Activated B cell treated with CpG ODN at 0.5 μM for 24 hours (primary cell): Measurements from ENCODE around the gene TFAP2C. TPM values are rescaled to one million over a fixed set of nuclear protein-coding genes. Genes with fewer than 3 reads are reported as not detected.

Experiments
- ATAC-seq: fragments of 200-7000 bp; cut with Tn5 transposase; one replicate; pipeline ENCODE4 v1.10.0; 2021; ENCODE audit warnings: low read depth, mild to moderate bottlenecking, moderate library complexity
- CTCF ChIA-PET: fragments of 350-600 bp; sonication (Branson Sonifier 250); formaldehyde crosslinking; loops from one replicate; lab custom pipeline; 2021; ENCODE audit warnings: antibody characterized with exemption; lab: Charles Lee
- POLR2A ChIA-PET: fragments of 350-600 bp; sonication (Branson Sonifier 250); formaldehyde crosslinking; loops from one replicate; lab custom pipeline; 2021; ENCODE audit warnings: antibody characterized with exemption; lab: Charles Lee
- DNase-seq: peaks from one replicate; pipeline ENCODE4 v3.0.0; 2022
- H3K27ac Mint-ChIP-seq: one replicate; pipeline ENCODE4 v1.8.0; 2020; ENCODE audit warnings: mixed read lengths
- H3K27me3 Mint-ChIP-seq: one replicate; pipeline ENCODE4 v1.8.0; 2021; ENCODE audit warnings: mixed read lengths
- H3K36me3 Mint-ChIP-seq: one replicate; pipeline ENCODE4 v1.8.0; 2021; ENCODE audit warnings: low read depth, mixed read lengths
- H3K4me1 Mint-ChIP-seq: one replicate; pipeline ENCODE4 v1.8.0; 2021; ENCODE audit warnings: mixed read lengths
- H3K4me3 Mint-ChIP-seq: one replicate; pipeline ENCODE4 v1.8.0; 2020; ENCODE audit warnings: mild to moderate bottlenecking, mixed read lengths
- H3K9me3 Mint-ChIP-seq: one replicate; pipeline ENCODE4 v1.8.0; 2020; ENCODE audit warnings: mixed read lengths
- intact Hi-C: fragments of 100-400 bp; cut with micrococcal nuclease; formaldehyde crosslinking; loops from one replicate; pipeline ENCODE4 v1.15.1; 2024
- total RNA-seq: library from RNA; stranded (reverse); gene quantifications from 2 replicates; pipeline ENCODE4 v1.2.3, GENCODE V29; 2022
- TF ChIP-seq, protein P1 (sequence below): fragments of 200-600 bp; IDR thresholded peaks from one replicate; pipeline ENCODE4 v1.8.0; 2022; ENCODE audit warnings: antibody characterized with exemption, mild to moderate bottlenecking

Gene TFAP2C
- total RNA-seq, 1 donor from 2014 or later = not detected

DNA sequence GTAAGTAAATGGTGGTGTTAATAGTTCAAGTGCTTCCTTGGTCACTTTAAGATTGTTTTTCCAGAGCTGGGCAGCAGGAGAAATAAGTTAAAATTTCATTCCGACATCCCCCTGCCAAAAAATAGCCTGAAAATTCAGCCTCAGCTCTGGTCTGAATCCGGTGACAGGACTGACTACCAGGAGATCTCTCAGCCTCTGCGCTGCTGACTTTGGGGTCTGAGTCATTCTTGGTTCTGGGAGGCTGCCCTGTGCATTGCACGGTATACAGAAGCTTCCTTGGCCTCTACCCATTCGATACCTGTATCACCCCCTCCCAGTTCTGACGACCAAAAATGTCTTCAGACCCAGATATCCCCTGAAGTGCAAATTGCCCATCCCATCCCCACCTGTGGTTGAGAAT, 36.3 kb upstream of the TFAP2C start:
- no peaks in the 10 kb centered on the region for H3K9me3 Mint-ChIP-seq
- H3K4me3 Mint-ChIP-seq = no peak overlapping the region
- ChIA-PET POLR2A (no interaction called here), CTCF (no interaction called here)
- no peak overlapping the region for H3K27ac Mint-ChIP-seq
- TF ChIP-seq, protein P1, sequence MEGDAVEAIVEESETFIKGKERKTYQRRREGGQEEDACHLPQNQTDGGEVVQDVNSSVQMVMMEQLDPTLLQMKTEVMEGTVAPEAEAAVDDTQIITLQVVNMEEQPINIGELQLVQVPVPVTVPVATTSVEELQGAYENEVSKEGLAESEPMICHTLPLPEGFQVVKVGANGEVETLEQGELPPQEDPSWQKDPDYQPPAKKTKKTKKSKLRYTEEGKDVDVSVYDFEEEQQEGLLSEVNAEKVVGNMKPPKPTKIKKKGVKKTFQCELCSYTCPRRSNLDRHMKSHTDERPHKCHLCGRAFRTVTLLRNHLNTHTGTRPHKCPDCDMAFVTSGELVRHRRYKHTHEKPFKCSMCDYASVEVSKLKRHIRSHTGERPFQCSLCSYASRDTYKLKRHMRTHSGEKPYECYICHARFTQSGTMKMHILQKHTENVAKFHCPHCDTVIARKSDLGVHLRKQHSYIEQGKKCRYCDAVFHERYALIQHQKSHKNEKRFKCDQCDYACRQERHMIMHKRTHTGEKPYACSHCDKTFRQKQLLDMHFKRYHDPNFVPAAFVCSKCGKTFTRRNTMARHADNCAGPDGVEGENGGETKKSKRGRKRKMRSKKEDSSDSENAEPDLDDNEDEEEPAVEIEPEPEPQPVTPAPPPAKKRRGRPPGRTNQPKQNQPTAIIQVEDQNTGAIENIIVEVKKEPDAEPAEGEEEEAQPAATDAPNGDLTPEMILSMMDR = no peak
- ATAC-seq (no peak), DNase-seq (no peak)
- peaks cover 2% of the 10 kb centered on the region for H3K27me3 Mint-ChIP-seq
- no peaks in the 10 kb centered on the region for H3K4me1 Mint-ChIP-seq
- intact Hi-C loops = no loop called here
- no peaks in the 10 kb centered on the region for H3K36me3 Mint-ChIP-seq

DNA sequence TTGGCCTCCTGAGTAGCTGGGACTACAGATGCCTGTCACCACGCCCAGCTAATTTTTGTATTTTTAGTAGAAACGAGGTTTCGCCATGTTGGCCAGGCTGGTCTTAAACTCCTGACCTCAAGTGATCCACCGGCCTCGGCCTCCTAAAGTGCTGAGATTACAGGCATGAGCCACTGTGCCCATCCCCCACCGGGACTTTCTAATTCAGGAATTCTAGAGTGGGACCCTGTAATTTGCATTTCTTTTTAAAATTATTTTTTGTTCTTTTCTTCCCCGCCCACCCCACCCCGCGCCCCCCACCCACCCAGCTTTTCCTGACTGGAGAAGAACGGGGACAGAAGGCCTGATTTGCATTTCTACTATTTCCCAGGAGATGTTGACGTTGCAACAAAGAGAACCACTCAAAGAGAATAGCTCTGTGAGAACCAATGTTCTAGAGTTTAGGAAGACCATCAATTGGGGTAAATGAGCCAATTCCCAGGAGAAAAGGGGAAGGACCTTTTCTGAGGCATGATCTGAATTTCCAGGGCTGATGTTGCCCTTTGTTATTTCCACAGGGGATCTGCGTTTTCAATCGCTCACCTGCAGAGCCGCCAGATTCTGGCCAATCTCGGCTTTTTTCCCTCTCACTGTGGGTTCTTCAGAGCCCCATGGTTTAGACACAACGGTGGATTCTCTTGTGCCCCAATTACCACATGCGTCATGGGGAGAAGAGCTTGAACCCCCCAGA, 33.2 kb upstream of the TFAP2C start:
- ChIA-PET CTCF (no interaction called here), POLR2A (no interaction called here)
- Mint-ChIP-seq H3K4me3 (no peak overlapping the region), H3K27ac (no peak overlapping the region), H3K4me1 (no peaks in the 10 kb centered on the region), H3K27me3 (no peaks in the 10 kb centered on the region), H3K9me3 (no peaks in the 10 kb centered on the region), H3K36me3 (no peaks in the 10 kb centered on the region)
- intact Hi-C loops = no loop called here
- TF ChIP-seq, protein P1 = no peak
- ATAC-seq (no peak), DNase-seq (no peak)

DNA sequence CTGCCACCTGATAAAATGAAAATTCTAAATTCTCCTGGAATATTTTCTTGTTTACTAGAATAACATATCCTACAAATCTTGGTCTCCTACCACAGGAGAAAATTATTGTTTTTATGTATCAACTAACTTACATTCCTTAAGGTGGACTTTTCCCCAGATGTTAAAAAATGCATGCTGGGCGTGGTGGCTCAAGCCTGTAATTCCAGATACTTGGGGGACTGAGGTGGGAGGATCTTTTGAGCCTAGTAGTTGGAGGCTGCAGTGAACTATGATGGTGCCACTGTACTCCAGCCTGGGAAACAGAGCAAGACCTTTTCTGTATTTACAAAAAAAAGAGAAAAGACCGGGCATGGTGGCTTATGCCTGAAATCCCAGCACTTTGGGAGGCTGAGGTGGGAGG, 27.9 kb upstream of the TFAP2C start:
- H3K27ac Mint-ChIP-seq = no peak overlapping the region
- CTCF ChIA-PET = no interaction called here
- H3K4me1 Mint-ChIP-seq = no peaks in the 10 kb centered on the region
- H3K27me3 Mint-ChIP-seq = peaks cover 3% of the 10 kb centered on the region
- intact Hi-C loops = no loop called here
- POLR2A ChIA-PET = no interaction called here
- H3K4me3 Mint-ChIP-seq = no peak overlapping the region
- TF ChIP-seq, protein P1 = no peak
- H3K36me3 Mint-ChIP-seq = no peaks in the 10 kb centered on the region
- DNase-seq (no peak), ATAC-seq (no peak)
- no peaks in the 10 kb centered on the region for H3K9me3 Mint-ChIP-seq

DNA sequence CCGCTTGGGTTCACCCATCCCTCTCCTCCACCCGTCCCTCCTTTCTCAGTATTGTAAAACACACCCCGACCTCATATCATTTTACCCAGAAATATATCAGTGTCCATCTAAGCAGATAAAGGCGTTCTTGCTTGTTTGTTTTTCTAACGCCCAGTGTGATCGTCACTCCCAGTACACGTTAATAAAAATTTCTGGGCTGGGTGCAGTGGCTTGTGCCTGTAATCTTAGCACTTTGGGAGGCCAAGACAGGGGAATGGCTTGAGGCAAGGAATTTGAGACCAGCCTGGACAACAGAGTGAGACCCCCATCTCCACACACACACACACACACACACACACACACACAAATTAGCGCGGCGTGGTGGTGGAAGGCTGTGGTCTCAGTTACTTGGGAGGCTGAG, 24.4 kb upstream of the TFAP2C start:
- no peak for ATAC-seq
- POLR2A ChIA-PET = no interaction called here
- H3K36me3 Mint-ChIP-seq = no peaks in the 10 kb centered on the region
- peaks cover 7% of the 10 kb centered on the region for H3K27me3 Mint-ChIP-seq
- CTCF ChIA-PET = no interaction called here
- TF ChIP-seq, protein P1 = no peak
- H3K9me3 Mint-ChIP-seq = no peaks in the 10 kb centered on the region
- intact Hi-C loops = no loop called here
- H3K4me1 Mint-ChIP-seq = no peaks in the 10 kb centered on the region
- no peak overlapping the region for H3K4me3 Mint-ChIP-seq
- H3K27ac Mint-ChIP-seq = no peak overlapping the region
- DNase-seq = no peak

DNA sequence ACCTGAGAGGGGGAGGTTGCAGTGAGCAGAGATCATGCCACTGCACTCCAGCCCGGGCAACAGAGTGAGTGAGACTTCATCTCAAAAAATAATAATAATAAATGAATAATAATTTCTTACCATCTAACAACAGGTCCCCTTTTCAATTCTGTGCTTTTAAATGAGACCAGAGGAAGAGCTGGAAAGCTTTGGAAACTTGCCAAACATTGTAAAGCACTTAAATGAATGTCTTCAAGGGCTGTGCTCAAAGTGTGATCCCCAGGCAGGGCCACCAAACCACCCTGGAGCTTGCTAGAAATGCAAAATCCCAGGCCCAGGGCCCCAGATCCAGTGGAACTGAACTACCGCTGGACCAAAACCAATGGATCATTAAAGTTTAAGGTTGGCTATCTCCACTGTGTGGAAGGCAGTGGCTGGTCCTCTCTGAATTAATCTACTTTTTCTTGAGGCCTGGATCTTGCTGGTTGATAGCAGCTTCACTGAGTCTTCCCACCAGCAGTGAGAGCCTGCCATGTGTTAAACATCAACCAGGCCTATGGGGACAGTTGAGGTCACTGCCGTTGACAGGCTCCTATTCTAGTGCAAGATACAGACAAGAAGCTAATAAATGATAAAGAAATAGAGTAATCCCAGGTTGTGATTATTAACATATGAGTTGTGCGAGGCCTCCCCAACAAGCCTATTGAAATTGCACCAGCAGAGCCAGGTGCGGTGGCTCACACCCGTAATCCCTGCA, 23.7 kb upstream of the TFAP2C start:
- Mint-ChIP-seq H3K4me1 (no peaks in the 10 kb centered on the region), H3K4me3 (no peak overlapping the region), H3K27ac (no peak overlapping the region), H3K9me3 (no peaks in the 10 kb centered on the region), H3K36me3 (no peaks in the 10 kb centered on the region), H3K27me3 (peaks cover 7% of the 10 kb centered on the region)
- TF ChIP-seq, protein P1 = no peak
- no peak for DNase-seq
- intact Hi-C loops = no loop called here
- no peak for ATAC-seq
- CTCF ChIA-PET = no interaction called here
- POLR2A ChIA-PET = no interaction called here
